ENCODE measurements around the gene CLIP3.
"Not testable (repeated sequence)": the region's sequence is repeated elsewhere in the genome, so short reads cannot be mapped to it uniquely, and the experiment has no call there.

Gene CLIP3

GRCh38 chr19:36047835-36048234, 15.2 kb upstream of the CLIP3 start:
- DNase-seq (ENCODE audit: low read depth in 2 of 2) = no peak

GRCh38 chr19:36046443-36047050, 13.9 kb upstream of the CLIP3 start:
- DNase-seq (ENCODE audit: low read depth in 2 of 2) = no peak

GRCh38 chr19:36043952-36044351, 11.3 kb upstream of the CLIP3 start:
- no peak for DNase-seq (ENCODE audit: low read depth in 2 of 2)

- DNase-seq (ENCODE audit: low read depth in 2 of 2) = no peak
Measured at GRCh38 chr19:36041831-36042230, 9.2 kb upstream of the CLIP3 start.

- DNase-seq (ENCODE audit: low read depth in 2 of 2) = not testable (repeated sequence)
Measured at GRCh38 chr19:36041092-36041491, 8.4 kb upstream of the CLIP3 start.

GRCh38 chr19:36040495-36040894, 7.8 kb upstream of the CLIP3 start:
- DNase-seq (ENCODE audit: low read depth in 2 of 2) = no peak

GRCh38 chr19:36031308-36031707, 1.4 kb downstream of the CLIP3 start:
- no peak for DNase-seq (ENCODE audit: low read depth in 2 of 2)

GRCh38 chr19:36030264-36031148, 2.2 kb downstream of the CLIP3 start:
- no peak for DNase-seq (ENCODE audit: low read depth in 2 of 2)

GRCh38 chr19:36028313-36029041, 4.2 kb downstream of the CLIP3 start:
- DNase-seq (ENCODE audit: low read depth in 2 of 2) = no peak

GRCh38 chr19:36027696-36028095, 5.0 kb downstream of the CLIP3 start:
- no peak for DNase-seq (ENCODE audit: low read depth in 2 of 2)

- DNase-seq (ENCODE audit: low read depth in 2 of 2) = no peak
Measured at GRCh38 chr19:36026091-36026876, 6.4 kb downstream of the CLIP3 start.

GRCh38 chr19:36025541-36025940, 7.1 kb downstream of the CLIP3 start:
- DNase-seq (ENCODE audit: low read depth in 2 of 2) = no peak

GRCh38 chr19:36023432-36023831, 9.2 kb downstream of the CLIP3 start:
- DNase-seq (ENCODE audit: low read depth in 2 of 2) = no peak

- DNase-seq (ENCODE audit: low read depth in 2 of 2) = no peak
Measured at GRCh38 chr19:36019061-36019670, 13.5 kb downstream of the CLIP3 start.

GRCh38 chr19:36014012-36014924, 18.4 kb downstream of the CLIP3 start, which contains the start of gene ALKBH6:
ALKBH6 (minus strand) TSS chr19:36014213; CDS start chr19:36013397, 816 bp downstream.
- DNase-seq (ENCODE audit: low read depth in 2 of 2) = peak; percentile 100

- DNase-seq (ENCODE audit: low read depth in 2 of 2) = no peak
Measured at GRCh38 chr19:36013280-36014011, 19.2 kb downstream of the CLIP3 start.

GRCh38 chr19:36010402-36010801, 22.3 kb downstream of the CLIP3 start:
- no peak for DNase-seq (ENCODE audit: low read depth in 2 of 2)

GRCh38 chr19:36009633-36010379, 22.9 kb downstream of the CLIP3 start:
- no peak for DNase-seq (ENCODE audit: low read depth in 2 of 2)

- peak; percentile 42 for DNase-seq (ENCODE audit: low read depth in 2 of 2)
Measured at GRCh38 chr19:36009220-36009619, 23.5 kb downstream of the CLIP3 start.

Measured in stimulated activated CD8-positive, alpha-beta memory T cell treated with anti-CD3 and anti-CD28 coated beads, Interleukin-2, amount 100 ng/mL, for 48 hours (primary cell).